Central memory CD4-positive, alpha-beta T cell (primary cell): Measurements from ENCODE around the gene TMEM126B.
A peak's percentile ranks its signal among the peaks of the same experiment; 100 is the strongest.
"Not testable (repeated sequence)": the region's sequence is repeated elsewhere in the genome, so short reads cannot be mapped to it uniquely, and the experiment has no call there.

ENCODE experiments used
- DNase-seq: peaks from one replicate; pipeline ENCODE4 v3.0.0; 2022

The TMEM126B gene

GRCh38 chr11:85651118-85651517 is 22.7 kb downstream of the TMEM126B start:
- no peak for DNase-seq

- DNase-seq, result no peak
These were observed 24.5 kb downstream of the TMEM126B start for GRCh38 chr11:85652786-85653447.

- not testable (repeated sequence) for DNase-seq
These were observed 25.9 kb downstream of the TMEM126B start for GRCh38 chr11:85654343-85654742.

- no peak for DNase-seq
These were observed 28.4 kb downstream of the TMEM126B start for GRCh38 chr11:85656777-85657176.

- DNase-seq, result no peak
These were observed 29.8 kb downstream of the TMEM126B start for GRCh38 chr11:85658180-85658579.

- DNase-seq, result no peak
These were observed 33.7 kb downstream of the TMEM126B start for GRCh38 chr11:85661972-85662664.

GRCh38 chr11:85663080-85663752 is 34.8 kb downstream of the TMEM126B start:
- DNase-seq, result peak; percentile 32

GRCh38 chr11:85663753-85664614 is 35.6 kb downstream of the TMEM126B start:
- peak; percentile 90 for DNase-seq

- DNase-seq, result peak; percentile 91
These were observed 36.5 kb downstream of the TMEM126B start, which contains the start of gene CREBZF for GRCh38 chr11:85664615-85665481. CREBZF (minus strand) TSS chr11:85665129; CDS start chr11:85664875, 254 bp downstream.

GRCh38 chr11:85665733-85666132 is 37.3 kb downstream of the TMEM126B start:
- no peak for DNase-seq

- DNase-seq, result no peak
These were observed 38.3 kb downstream of the TMEM126B start for GRCh38 chr11:85666687-85667086.

GRCh38 chr11:85668157-85668556 is 39.8 kb downstream of the TMEM126B start:
- DNase-seq, result no peak

- DNase-seq, result not testable (repeated sequence)
These were observed 42.7 kb downstream of the TMEM126B start for GRCh38 chr11:85670949-85671663.

GRCh38 chr11:85672105-85672902 is 43.9 kb downstream of the TMEM126B start:
- DNase-seq, result no peak

- no peak for DNase-seq
These were observed 45.0 kb downstream of the TMEM126B start for GRCh38 chr11:85673393-85673792.

GRCh38 chr11:85679576-85679975 is 51.2 kb downstream of the TMEM126B start:
- DNase-seq, result no peak

GRCh38 chr11:85680897-85681296 is 52.5 kb downstream of the TMEM126B start:
- no peak for DNase-seq

- DNase-seq, result peak; percentile 21
These were observed 54.2 kb downstream of the TMEM126B start for GRCh38 chr11:85682330-85683305.
